ENCODE data around the gene SPG7.

Gene SPG7

DNA sequence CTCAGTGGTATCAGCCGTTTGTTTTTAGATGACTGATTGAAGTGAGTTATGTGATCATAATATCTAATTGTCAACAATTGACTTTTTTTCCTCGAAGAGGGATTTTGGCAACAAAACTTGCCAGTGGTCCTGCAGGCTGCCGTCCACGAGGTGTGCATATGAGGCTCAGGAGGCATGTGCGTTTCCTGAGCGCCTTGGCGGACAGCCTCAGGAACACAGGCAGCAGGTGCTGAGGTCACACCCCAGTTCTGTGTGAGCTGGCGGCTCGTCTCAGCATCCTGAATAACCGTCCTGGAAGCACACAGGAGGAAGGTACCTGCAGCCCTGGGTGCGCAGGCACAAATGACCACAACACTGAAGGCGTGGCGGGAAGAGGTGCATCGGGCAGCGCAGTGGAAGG, 11.7 kb downstream of the SPG7 start:
- DNase-seq, result no peak

DNA sequence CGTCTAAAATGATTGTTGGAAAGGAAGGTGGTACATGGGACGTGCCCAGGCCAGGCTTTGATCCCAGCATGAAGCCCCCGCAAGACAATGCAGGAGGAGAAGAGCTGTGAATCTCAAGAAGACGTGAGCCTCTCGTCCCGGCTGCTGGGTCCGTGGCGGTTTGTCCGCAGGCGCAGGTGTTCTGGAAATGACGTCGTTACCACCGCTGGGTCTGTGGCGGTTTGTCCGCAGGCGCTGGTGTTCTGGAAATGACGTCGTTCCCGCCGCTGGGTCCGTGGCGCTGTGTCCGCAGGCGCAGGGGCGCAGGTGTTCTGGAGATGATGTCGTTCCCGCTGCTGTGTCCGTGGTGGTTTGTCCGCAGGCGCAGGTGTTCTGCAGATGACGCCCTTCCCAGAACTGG, 14.1 kb downstream of the SPG7 start:
- DNase-seq, result no peak

DNA sequence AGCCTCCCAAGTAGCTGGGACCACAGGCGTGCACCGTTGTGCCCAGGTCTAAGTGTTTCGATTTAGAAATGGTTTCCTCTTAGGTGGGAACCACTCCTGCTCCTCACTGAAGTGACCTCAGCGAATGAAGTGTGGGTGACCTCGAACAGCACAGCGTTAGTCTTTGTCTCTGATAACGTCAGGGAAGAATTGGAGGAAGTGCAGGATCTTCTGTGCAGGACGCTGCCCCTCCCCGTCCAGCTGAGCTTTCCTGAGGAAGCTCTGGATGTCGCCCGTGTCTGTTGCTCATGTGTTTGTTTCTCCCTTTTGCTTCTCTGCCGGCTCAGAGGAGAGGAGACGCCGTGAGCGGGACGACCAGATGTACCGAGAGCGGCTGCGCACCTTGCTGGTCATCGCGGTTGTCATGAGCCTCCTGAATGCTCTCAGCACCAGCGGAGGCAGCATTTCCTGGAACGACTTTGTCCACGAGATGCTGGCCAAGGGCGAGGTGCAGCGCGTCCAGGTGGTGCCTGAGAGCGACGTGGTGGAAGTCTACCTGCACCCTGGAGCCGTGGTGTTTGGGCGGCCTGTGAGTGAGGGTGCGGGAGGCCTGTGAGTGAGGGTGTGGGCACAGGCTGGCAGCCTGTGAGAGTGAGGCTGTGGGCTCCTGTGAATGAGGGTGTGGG, 15.6 kb downstream of the SPG7 start:
- no peak for DNase-seq

DNA sequence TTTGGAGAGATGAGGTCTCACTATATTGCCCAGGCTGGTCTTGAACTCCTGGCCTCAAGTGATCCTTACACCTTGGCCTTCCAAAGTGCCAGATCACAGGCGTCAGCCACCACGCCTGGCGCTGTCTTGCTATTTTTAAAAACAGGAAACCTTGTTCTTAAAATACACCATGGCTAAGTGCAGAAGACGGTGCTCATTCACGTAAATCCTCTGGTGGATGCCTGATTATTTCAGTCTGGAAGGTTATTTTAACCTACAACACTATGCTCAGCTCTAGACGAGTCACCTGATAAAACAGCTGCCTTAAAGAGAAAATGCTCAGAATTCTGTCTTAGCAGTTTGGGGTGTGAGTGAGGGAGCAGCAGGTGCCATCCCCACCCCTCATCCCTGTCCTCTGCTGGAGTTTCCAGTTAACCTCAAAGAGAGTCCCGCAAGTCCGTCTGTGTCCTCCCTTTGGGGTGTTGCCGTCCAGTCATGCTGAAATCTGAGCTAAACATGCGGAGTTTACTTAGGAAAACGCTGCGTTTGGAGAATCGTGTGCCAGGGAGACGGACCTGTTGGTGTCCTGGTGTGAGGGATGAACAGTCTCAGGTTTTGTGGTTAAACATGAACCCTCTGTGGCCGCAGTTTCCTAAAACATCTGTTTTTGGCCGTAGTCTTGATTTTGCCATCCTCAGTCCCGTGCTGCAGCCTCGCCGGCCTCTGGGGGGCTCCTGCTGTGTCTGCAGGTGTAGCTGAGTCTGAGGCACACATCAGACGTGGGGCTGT, 17.1 kb downstream of the SPG7 start:
- DNase-seq, result no peak

DNA sequence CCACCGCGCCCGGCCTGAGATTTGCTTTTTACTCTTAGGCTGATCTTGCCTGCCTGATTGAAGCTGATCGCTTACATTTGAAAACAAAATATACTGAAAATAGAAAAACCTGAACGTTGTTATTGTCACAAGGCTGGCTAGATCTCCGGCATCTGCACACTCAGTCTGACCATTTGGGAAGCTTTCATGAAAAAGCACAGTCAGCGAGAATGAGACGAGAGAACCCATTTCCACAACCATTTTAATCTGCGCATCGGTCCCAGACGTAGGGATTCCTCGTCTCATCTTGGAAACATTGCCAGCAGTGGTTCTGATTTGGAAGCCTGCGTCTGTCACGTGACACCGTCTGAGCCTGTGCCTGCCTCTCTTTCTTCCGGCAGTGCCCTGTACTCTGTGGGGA, 20.9 kb downstream of the SPG7 start:
- DNase-seq, result no peak

DNA sequence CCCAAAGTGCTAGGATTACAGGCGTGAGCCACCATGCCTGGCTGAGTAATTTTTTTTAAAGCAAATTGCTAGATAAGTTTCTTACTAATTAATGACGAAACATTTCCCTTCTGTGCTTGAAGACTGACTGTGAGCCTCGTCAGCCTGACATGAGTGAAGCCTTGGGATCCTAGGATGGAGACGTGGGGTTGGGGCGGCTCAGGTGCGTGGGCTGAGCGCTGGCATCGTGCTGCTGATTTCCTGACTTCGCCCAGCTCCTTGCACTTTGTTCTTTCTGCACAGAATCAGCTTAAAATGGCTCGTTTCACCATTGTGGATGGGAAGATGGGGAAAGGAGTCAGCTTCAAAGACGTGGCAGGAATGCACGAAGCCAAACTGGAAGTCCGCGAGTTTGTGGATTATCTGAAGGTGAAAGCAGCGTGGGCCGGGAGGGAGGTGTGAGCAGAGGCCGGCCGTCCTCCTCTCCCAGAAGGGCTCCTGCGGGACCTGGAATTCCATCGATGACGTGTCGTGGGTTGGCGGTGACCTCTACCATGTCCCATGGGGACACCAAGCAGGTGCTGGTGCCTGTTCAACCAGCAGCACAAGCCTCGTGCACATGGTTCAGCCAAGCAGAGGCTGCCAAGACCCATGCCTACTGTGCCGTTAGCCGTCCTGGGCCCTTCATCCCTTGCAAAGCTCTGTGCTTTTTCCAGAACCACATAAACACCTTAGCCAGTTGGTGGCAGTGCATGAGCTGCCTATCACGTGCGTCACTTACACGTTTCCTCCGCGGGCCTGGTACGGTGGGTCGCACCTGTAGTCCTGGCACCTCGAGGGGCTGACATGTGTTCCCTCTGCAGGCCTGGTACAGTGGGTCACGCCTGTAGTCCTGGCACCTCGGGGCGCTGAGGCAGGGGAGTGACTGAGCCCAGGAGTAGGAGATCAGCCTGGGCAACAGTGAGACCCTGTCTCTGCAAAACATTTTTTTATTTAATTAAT, 22.5 kb downstream of the SPG7 start:
- no peak for DNase-seq

DNA sequence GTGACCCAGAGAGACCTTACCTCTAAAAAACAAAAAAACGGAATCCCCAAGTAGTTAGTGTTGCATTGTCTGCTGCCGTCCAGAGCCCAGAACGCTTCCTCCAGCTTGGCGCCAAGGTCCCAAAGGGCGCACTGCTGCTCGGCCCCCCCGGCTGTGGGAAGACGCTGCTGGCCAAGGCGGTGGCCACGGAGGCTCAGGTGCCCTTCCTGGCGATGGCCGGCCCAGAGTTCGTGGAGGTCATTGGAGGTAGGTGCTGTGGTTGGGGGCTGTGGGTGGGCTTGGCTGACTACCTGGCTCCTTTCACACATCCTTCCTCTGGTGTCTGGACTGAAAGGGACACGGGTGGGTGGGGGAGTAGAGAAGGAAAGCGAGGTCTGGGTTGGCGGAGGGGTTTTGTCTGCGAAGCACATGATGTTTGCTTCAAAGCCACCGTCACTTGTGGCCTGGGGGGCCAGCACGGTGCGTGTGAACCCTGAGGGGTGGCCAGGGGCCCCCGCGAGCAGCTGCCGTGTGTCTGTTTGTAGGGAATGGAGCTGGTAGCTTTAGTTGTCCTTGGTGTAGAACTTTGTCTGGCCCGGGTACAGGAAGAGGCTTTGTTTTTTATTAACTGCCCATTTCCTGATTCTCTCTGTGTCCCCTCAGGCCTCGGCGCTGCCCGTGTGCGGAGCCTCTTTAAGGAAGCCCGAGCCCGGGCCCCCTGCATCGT, 23.8 kb downstream of the SPG7 start:
- DNase-seq, result no peak

DNA sequence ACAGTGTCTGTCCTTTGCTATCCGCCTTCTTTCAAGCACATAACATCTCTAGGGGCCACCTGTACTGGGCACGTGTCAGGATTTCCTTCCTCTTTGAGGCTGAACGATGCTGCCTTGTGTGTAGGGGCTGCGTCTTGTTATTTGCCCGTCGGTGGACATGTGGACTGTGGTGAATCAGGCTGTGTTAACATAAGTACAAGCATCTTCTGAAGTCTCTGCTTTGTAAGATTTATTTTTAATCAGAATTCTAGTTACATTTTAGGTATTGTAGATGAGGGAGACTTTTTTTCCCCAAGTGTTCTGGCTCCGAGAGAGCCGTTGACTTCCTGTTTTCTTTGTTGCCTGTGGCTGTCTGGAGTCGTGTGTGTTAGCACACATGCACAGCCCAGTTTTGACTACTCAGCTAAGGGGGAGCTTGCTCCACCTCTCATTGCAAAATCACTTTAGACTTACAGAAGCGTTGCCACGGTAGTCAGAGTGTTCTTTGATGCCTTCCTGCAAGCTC, 26.1 kb downstream of the SPG7 start:
- DNase-seq, result peak; percentile 2 to 29

DNA sequence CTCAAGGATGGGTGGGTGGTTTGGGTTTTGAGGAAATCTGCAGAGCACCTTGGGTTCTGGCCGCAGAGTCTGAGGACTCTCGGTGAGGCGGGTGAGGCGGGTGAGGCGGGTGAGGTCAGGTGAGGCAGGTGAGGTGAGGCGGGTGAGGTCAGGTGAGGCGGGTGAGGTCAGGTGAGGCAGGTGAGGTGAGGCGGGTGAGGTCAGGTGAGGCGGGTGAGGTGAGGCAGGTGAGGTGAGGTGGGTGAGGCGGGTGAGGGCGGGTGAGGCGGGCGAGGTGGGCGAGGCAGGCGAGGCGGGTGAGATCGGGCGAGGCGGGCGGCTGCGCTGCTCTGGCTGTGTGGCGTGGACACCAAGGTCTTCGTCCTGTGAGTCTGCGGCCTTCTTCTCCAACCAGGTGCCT, 28.2 kb downstream of the SPG7 start:
- no peak for DNase-seq

DNA sequence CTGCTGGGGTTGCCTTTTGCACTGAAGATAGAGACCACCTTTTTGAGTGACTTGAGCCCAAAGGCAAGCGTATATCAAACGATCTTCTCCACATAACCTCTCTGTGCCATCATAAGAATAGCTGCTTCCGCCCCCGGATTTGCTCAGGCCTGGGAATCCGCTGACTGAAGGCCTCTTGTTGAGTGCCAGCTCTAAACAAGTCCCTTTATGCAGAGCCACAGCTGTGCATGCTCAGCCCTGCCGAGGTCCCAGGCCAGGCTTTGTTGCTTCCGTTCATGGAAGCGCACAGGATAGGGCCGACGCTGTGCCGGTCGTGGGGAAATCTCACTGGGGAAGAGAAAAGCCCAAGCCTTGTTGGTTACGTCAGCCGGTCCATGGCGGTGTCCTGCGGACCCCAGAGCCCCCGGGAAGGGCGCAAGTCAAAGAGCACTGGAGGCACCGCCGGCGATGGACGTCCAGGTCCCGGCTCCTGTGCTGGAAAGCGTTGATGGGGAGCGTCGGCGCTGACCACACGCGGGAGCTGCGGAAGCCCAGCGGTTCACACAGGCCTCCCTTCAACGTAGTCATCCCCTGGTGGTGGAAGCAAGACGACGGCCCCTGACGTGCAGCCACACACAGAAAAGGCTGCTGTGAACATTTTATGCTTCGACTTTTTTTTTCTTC, 28.8 kb downstream of the SPG7 start:
- DNase-seq, result peak; percentile 65 to 79

DNA sequence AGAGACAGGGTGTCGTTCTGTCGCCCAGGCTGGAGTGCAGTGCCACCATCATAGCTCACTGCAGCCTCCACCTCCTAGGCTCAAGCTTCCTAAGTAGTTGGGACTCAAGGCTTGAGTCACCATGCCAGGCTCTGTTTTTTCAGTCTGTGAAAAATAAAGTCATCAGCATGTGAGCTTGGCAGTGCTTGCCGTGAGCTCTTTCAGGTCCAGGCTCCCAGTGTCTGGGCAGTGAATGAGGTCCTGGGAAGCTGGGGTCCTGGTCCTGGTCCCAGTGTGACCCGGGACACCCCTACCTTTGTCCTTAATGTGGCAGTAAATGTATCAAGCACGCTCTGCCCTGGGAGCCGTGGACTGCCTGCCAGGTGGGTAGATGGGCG, 29.3 kb downstream of the SPG7 start:
- DNase-seq, result peak in 1 of 2 donors; percentile 4

DNA sequence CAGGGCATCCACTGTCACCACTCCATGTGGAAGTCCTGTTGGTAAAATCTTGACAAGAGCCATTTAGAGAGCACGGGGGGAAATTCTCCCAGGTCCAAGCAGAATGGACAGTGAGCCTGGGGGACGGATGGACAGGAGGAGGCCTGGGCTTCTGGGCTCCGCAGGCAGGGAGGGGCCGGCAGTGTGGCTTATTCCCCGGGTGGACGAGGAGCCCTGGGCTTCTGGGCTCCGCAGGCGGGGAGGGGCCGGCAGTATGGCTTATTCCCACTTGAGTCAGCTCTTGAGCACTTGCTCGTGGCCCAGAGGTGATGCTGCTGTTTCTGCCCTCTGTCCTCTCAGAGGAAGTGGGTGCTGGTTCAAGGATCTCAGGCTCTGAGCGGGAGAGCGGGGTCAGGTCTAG, 30.1 kb downstream of the SPG7 start:
- DNase-seq, result no peak

DNA sequence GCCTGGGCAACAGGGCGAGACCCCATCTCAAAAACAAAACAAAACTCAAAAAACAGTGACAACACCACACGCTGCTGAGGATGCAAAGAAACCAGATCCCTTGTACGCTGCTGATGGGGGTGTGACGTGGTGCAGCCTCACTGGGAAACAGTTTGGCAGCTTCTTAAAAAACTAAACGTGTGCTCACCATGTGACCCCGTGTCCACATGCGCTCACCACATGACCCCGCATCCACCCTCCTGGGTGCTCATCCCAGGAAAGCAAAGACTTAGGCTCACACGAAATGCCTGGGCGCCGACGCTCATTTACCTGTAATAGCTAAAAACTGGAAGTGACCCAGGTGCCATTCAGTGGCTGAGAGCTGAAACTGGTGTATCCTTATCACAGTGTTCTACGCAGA, 32.4 kb downstream of the SPG7 start:
- no peak for DNase-seq

DNA sequence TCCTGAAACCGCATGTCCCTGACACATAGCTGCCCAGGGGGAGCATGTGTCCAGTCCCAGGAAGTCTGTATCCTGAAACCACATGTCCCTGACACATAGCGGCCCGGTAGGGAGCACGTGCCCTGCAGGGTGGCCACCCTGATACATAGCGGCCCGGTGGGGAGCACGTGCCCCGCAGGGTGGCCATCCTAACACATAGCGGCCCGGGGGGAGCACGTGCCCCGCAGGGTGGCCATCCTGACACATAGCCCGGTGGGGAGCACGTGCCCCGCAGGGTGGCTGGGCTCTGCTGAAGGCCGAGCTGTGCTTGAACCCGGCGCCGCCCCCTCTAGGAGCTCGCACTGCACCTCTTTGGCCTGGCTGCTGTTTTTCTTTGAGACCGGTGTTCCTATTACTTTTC, 33.6 kb downstream of the SPG7 start:
- no peak for DNase-seq

DNA sequence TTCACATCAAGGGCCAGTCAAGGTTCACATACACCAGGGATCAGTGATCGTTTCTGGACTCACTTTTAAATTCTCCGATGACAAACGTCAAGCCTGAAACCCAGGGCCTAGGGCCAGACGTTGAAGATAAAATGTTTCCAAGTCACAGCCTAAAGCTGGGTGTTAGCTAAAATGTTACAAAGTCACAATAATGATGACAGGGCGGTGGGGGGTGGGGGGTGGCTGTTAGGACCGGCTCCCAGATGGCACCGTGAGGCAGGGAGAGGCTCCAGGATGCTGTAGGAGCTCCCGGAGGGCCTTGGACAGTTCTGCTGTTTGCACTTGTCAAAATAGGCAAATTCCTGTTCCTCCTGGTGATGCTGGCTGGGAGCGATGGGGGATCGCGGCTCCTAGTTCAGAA, 35.9 kb downstream of the SPG7 start:
- no peak for DNase-seq

DNA sequence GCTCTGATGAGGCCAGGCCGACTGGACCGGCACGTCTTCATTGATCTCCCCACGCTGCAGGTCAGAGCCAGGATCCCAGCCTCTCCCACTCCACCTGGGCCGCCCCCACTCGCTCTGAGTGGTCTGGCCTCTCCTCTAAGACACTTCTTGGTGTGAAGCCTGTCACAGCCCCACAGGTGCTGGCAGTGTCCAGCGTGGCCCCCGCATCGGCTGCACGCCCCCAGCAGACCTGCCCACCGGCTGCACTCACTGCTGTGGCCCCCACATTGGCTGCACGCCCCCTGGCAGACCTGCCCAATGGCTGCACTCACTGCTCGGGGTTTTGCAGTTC, 36.5 kb downstream of the SPG7 start:
- DNase-seq, result no peak

DNA sequence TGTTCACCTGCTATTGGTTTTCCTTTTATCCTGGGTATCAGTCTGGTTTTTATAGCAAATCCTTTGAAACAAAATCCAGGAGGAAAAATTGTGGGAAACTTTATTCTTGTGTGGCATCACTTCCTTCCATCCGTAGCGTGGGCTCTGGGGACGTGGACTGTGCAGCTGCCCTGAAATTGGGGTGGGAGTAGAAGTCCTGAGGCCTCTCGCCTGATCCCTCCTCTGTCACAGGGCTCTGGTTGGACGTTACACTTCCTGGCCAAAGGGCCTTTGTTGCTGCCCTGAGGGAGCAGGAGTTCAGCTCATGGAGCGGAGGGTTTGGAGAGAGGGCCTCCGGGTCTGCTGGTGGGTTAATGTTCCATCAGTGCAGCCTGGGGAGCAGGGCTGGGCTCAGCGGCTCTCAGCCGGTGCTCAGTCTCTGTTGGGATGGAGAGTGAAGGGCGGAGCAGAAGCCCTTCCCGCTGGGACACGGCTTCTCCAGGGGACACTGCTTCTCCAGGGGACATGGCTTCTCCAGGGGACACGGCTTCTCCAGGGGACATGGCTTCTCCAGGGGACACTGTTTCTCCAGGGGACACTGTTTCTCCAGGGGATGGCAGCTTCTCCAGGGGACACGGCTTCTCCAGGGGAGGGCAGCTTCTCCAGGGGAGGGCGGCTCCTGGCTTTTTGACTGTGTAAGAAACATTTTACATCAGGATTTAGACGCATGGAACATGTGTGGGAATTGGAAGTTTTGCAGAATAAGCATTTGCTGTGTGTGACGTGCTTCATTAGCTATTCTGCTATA, 37.0 kb downstream of the SPG7 start:
- no peak for DNase-seq

DNA sequence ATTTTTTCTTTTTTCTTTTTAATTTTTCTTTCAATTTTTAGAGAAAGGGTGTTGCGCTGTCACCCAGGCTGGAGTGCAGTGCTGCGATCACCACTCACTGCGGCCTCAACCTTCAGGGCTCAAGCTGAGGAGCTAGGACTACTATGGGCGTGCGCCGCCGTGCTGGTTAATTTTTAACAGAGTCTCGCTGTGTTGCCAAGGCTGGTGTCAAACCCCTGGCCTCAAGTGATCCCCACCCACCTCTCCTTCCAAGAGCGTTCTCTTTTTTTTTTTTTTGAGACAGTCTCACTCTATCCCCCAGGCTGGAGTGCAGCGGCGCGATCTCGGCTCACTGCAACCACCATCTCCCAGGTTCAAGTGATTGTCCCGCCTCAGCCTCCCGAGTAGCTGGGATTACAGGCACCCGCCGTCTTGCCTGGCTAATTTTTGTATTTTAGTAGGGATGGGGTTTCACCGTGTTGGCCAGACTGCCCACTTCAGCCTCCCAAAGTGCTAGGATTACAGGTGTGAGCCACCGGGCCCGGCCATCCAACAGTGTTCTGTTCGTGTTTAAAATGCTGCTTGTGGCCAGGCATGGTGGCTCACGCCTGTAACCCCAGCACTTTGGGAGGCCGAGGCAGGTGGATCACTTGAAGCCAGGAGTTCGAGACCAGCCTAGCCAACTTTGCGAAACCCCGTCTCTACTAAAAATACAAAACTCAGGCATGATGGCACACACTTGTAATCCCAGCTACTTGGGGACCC, 37.8 kb downstream of the SPG7 start:
- no peak for DNase-seq

DNA sequence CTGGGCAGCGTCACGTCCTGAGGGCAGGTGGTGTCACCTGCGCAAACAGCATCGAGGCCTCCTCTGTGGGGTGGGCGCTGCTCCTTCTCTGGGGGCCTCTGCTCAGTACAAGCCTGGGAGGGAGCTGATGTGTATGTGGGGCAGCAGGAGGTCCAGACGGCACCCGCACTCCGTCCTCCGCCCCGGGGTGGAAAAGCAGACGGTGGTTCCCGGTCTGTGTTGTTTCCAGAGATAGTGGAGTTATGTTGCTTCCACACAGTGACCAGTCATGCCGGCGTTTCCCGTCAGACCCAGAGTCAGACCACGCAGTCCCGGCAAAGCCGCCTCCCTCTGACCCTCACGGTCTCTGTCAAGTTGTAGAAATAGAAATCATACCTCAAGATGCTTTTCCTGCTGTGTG, 38.6 kb downstream of the SPG7 start:
- DNase-seq, result no peak

DNA sequence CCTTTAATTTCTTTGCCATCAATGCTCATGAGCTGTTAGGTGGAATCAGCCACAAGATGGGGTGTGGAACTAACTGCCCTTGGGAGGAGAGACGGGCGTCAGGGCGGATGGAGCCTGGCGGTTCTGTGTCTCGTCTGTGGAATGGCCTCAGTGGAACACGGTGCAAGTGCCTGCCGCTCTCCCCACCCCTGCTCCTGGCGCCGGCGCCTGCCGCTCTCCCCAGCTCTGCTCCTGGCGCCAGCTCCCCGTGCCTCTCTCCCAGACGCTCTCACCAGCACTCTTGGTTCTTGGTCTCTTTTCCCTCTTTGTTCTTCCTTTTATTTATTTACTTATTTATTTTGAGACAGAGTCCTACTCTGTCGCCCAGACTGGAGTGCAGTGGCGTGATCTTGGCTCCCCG, 39.1 kb downstream of the SPG7 start:
- no peak for DNase-seq

DNA sequence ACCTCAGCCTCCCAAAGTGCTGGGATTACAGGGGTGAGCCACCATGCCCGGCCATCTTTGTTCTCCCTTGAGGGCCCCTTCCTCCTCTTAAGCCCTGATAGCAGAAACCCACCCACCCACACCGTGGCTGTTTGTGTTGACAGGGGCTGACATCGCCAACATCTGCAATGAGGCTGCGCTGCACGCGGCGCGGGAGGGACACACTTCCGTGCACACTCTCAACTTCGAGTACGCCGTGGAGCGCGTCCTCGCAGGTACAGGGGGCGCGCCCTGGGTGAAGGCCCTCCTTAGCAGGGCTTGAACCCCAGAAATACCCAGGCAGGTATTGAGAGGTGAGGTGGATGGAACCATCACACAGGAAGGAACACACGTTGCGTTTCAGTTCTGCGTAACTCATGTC, 39.7 kb downstream of the SPG7 start:
- no peak for DNase-seq
